H1 (cell line): ENCODE results near the gene TSPAN6. TPM values are rescaled to one million over a fixed set of nuclear protein-coding genes. Genes with fewer than 3 reads are reported as not detected.

Source experiments
- CTCF ChIA-PET: fragments of 300-600 bp; sonication (Branson Sonifier 250); formaldehyde crosslinking; loops from one replicate; lab custom pipeline; 2021; ENCODE audit not compliant: partially characterized antibody; lab: Charles Lee
- POLR2A ChIA-PET: fragments of 300-600 bp; sonication (Branson Sonifier 250); formaldehyde crosslinking; loops from one replicate; lab custom pipeline; 2021; ENCODE audit warnings: inconsistent platforms; ENCODE audit not compliant: partially characterized antibody; lab: Charles Lee
- DNase-seq, 2 experiments: peaks; one replicate each; pipeline versions ENCODE4 v3.0.0 to v3.0.0-alpha.2; 2010 to 2022; ENCODE audit warnings: low spot score in 2 of 2, low read depth in 1 of 2, mixed read lengths in 1 of 2
- FAIRE-seq: peaks from 2 replicates; lab custom pipeline; 2011; peaks lifted over from hg19 to GRCh38; lab: Jason Lieb, UNC
- H2AFZ ChIP-seq: 2 replicates; pipeline ENCODE4 v1.8.1; 2012; ENCODE audit warnings: low read length, inconsistent platforms
- H2AK5ac ChIP-seq: 2 replicates; pipeline ENCODE4 v1.6.1; 2013; ENCODE audit warnings: low read depth, low read length
- H2BK120ac ChIP-seq: replicated peaks from 2 replicates; pipeline ENCODE3; 2013; ENCODE audit warnings: low read depth, low read length, inconsistent platforms
- H2BK12ac ChIP-seq: 2 replicates; pipeline ENCODE4 v1.6.1; 2013; ENCODE audit warnings: low read depth, low read length
- H2BK15ac ChIP-seq: 2 replicates; pipeline ENCODE4 v1.6.1; 2013; ENCODE audit warnings: low read length
- H2BK20ac ChIP-seq: 2 replicates; pipeline ENCODE4 v1.6.1; 2013; ENCODE audit warnings: low read length
- H2BK5ac ChIP-seq: 2 replicates; pipeline ENCODE4 v1.6.1; 2013; ENCODE audit warnings: low read depth, low read length
- H3K14ac ChIP-seq: 2 replicates; pipeline ENCODE4 v1.6.1; 2013; ENCODE audit warnings: inconsistent platforms; ENCODE audit not compliant: insufficient read length
- H3K18ac ChIP-seq: 2 replicates; pipeline ENCODE4 v1.6.1; 2013; ENCODE audit warnings: low read length; ENCODE audit errors: extremely low read depth
- H3K23ac ChIP-seq: 2 replicates; pipeline ENCODE4 v1.6.1; 2013; ENCODE audit warnings: inconsistent platforms; ENCODE audit not compliant: insufficient read length
- H3K23me2 ChIP-seq: 2 replicates; pipeline ENCODE4 v1.6.1; 2013; ENCODE audit warnings: low read depth, low read length
- H3K27ac ChIP-seq: 2 replicates; pipeline ENCODE4 v1.6.1; 2011; ENCODE audit warnings: low read depth, low read length, inconsistent platforms
- H3K27me3 ChIP-seq, 4 experiments: replicated peaks in 1 of 4; 1 replicate in 1 of 4; 2 replicates in 3 of 4; pipeline versions ENCODE4 v1.6.1 to v1.8.1; 2011 to 2013; ENCODE audit warnings: low read length in 3 of 4, mild to moderate bottlenecking in 3 of 4, inconsistent platforms in 2 of 4, mixed read lengths in 2 of 4, moderate library complexity in 1 of 4; ENCODE audit not compliant: control insufficient read depth in 3 of 4, insufficient read depth in 3 of 4; ENCODE audit errors: extremely low read depth in 1 of 4
- H3K36me3 ChIP-seq, 4 experiments: 2 replicates each; pipeline versions ENCODE4 v1.6.1 to v1.8.1; 2011 to 2013; ENCODE audit warnings: mild to moderate bottlenecking in 4 of 4, low read length in 3 of 4, moderate library complexity in 2 of 4, control low read depth in 1 of 4, inconsistent platforms in 1 of 4; ENCODE audit not compliant: insufficient read depth in 4 of 4, control insufficient read depth in 2 of 4
- H3K4ac ChIP-seq: replicated peaks from 2 replicates; pipeline ENCODE3; 2013; ENCODE audit warnings: low read length, low read depth, mixed read lengths, inconsistent platforms; ENCODE audit not compliant: insufficient read length
- H3K4me1 ChIP-seq, 4 experiments: replicated peaks in 1 of 4; 1 replicate in 1 of 4; 2 replicates in 3 of 4; pipeline versions ENCODE4 v1.6.1 to v1.8.1; 2011 to 2013; ENCODE audit warnings: low read length in 3 of 4, inconsistent platforms in 2 of 4, mixed read lengths in 1 of 4; ENCODE audit not compliant: insufficient read depth in 4 of 4, control insufficient read depth in 3 of 4
- H3K4me2 ChIP-seq, 2 experiments: 2 replicates each; pipeline versions ENCODE4 v1.6.1 to v1.8.1; 2011 to 2013; ENCODE audit warnings: low read depth in 2 of 2, low read length in 2 of 2, control low read depth in 1 of 2, inconsistent platforms in 1 of 2, mild to moderate bottlenecking in 1 of 2; ENCODE audit not compliant: insufficient read depth in 1 of 2
- H3K4me3 ChIP-seq, 4 experiments: fragments of 200-600, 300-600 bp in 1 of 4; sonication (generic), shearing (Covaris generic), sonication (Bioruptor Twin) in 1 of 4; 2 replicates each; pipeline versions ENCODE4 v1.5.1 to v1.8.1; 2011 to 2016; ENCODE audit warnings: low read length in 4 of 4, low read depth in 3 of 4, control low read depth in 2 of 4, inconsistent platforms in 2 of 4, mild to moderate bottlenecking in 2 of 4, mixed read lengths in 1 of 4, moderate library complexity in 1 of 4; ENCODE audit not compliant: insufficient read depth in 2 of 4; ENCODE audit errors: extremely low read depth in 1 of 4
- H3K56ac ChIP-seq: replicated peaks from 2 replicates; pipeline ENCODE3; 2013; ENCODE audit warnings: low read depth, mild to moderate bottlenecking, mixed read lengths, low read length, inconsistent platforms; ENCODE audit not compliant: insufficient read length
- H3K79me1 ChIP-seq: 2 replicates; pipeline ENCODE4 v1.6.1; 2013; ENCODE audit warnings: low read depth, low read length, control low read depth
- H3K79me2 ChIP-seq, 2 experiments: 2 replicates each; pipeline versions ENCODE4 v1.6.1 to v1.8.1; 2012 to 2013; ENCODE audit warnings: low read length in 2 of 2, mild to moderate bottlenecking in 2 of 2, inconsistent platforms in 1 of 2; ENCODE audit not compliant: insufficient read depth in 2 of 2, control insufficient read depth in 1 of 2
- H3K9ac ChIP-seq, 4 experiments: replicated peaks in 1 of 4; 1 replicate in 1 of 4; 2 replicates in 3 of 4; pipeline versions ENCODE4 v1.6.1 to v1.8.1; 2011 to 2013; ENCODE audit warnings: low read depth in 3 of 4, low read length in 3 of 4, control low read depth in 2 of 4, mild to moderate bottlenecking in 2 of 4, moderate library complexity in 2 of 4, inconsistent platforms in 1 of 4; ENCODE audit errors: extremely low read depth in 1 of 4
- H3K9me3 ChIP-seq, 2 experiments: 2 replicates each; pipeline versions ENCODE4 v1.6.1 to v1.8.1; 2012 to 2013; ENCODE audit warnings: mild to moderate bottlenecking in 2 of 2, moderate library complexity in 2 of 2, control low read depth in 1 of 2, inconsistent platforms in 1 of 2, low read depth in 1 of 2, low read length in 1 of 2, mixed read lengths in 1 of 2; ENCODE audit not compliant: insufficient read depth in 2 of 2
- H4K20me1 ChIP-seq, 2 experiments: replicated peaks in 1 of 2; 2 replicates each; pipeline versions ENCODE3 to v1.8.1; 2011 to 2013; ENCODE audit warnings: inconsistent platforms in 2 of 2, low read length in 2 of 2, mild to moderate bottlenecking in 1 of 2; ENCODE audit not compliant: insufficient read depth in 2 of 2, control insufficient read depth in 1 of 2
- H4K5ac ChIP-seq: 2 replicates; pipeline ENCODE4 v1.6.1; 2013; ENCODE audit warnings: low read length, low read depth, mixed read lengths, inconsistent platforms; ENCODE audit not compliant: insufficient read length
- H4K8ac ChIP-seq: 2 replicates; pipeline ENCODE4 v1.8.0; 2013; ENCODE audit warnings: mild to moderate bottlenecking, moderate library complexity, low read length, inconsistent platforms; ENCODE audit not compliant: insufficient read depth; ENCODE audit errors: extremely low read depth
- H4K91ac ChIP-seq: replicated peaks from 2 replicates; pipeline ENCODE3; 2013; ENCODE audit warnings: low read length, mixed read lengths, inconsistent platforms; ENCODE audit not compliant: insufficient read length
- ATF3 ChIP-seq: IDR thresholded peaks from 2 replicates; pipeline ENCODE4 v1.6.1; 2011; ENCODE audit warnings: low read depth, mild to moderate bottlenecking, low read length; ENCODE audit not compliant: insufficient read depth
- CBX8 ChIP-seq: fragments of 300-800, 300-1000 bp; sonication (generic); IDR thresholded peaks from 2 replicates; pipeline ENCODE4 v1.7.1; 2016; ENCODE audit warnings: low read depth, low read length, borderline replicate concordance
- CHD2 ChIP-seq: IDR thresholded peaks from 2 replicates; pipeline ENCODE4 v1.6.1; 2012; ENCODE audit warnings: low read length, improper control_type of control experiment
- E2F6 ChIP-seq: IDR thresholded peaks from 2 replicates; pipeline ENCODE4 v1.6.1; 2012; ENCODE audit warnings: inconsistent platforms
- JUN ChIP-seq: IDR thresholded peaks from 2 replicates; pipeline ENCODE4 v1.6.1; 2011; ENCODE audit warnings: low read depth, mild to moderate bottlenecking, improper control_type of control experiment, low read length
- KDM5A ChIP-seq: fragments of 200-600 bp; IDR thresholded peaks from 2 replicates; pipeline ENCODE4 v1.7.1; 2012; ENCODE audit warnings: mild to moderate bottlenecking, low read length, inconsistent platforms, mixed read lengths
- POU5F1 ChIP-seq: IDR thresholded peaks from 2 replicates; pipeline ENCODE4 v1.6.1; 2011; ENCODE audit warnings: low read depth, mild to moderate bottlenecking, low read length, moderate library complexity
- RBBP5 ChIP-seq: IDR thresholded peaks from 2 replicates; pipeline ENCODE4 v1.7.1; 2012; ENCODE audit warnings: low read depth, mild to moderate bottlenecking, inconsistent platforms, low read length, moderate library complexity, borderline replicate concordance
- SIRT6 ChIP-seq: IDR thresholded peaks from one replicate; pipeline ENCODE4 v1.7.1; 2012; ENCODE audit warnings: low read length, inconsistent platforms
- TCF12 ChIP-seq: IDR thresholded peaks from 2 replicates; pipeline ENCODE4 v1.6.1; 2011; ENCODE audit warnings: low read depth, mild to moderate bottlenecking, low read length
- WGBS, 2 experiments: shearing (Covaris generic) in 1 of 2; methylation state at CpG; one replicate each; pipeline versions ENCODE4 v1.1.6 to v1.1.7; 2013 to 2015; ENCODE audit warnings: low lambda C conversion rate in 2 of 2, mixed read lengths in 2 of 2, inconsistent platforms in 1 of 2, low coverage in 1 of 2, missing lambda C conversion rate in 1 of 2; ENCODE audit not compliant: insufficient replicate concordance in 2 of 2, insufficient coverage in 1 of 2, insufficient read length in 1 of 2; ENCODE audit errors: extremely low coverage in 1 of 2, missing lambda C conversion rate in 1 of 2; 5-methylcytosine and 5-hydroxymethylcytosine counted together
- polyA plus RNA-seq, 7 experiments: library from polyadenylated mRNA; depleted of rRNA in 3 of 7; stranded (reverse) in 5 of 7; unstranded in 2 of 7; fragments of >200 nt in 5 of 7; fragments of 200-250 nt in 2 of 7; gene quantifications; 1 replicate in 5 of 7; 2 replicates in 1 of 7; 4 replicates in 1 of 7; pipeline versions ENCODE4 v1.2.1 to v1.2.3, GENCODE V29; 2011 to 2013; ENCODE audit warnings: missing spikeins in 2 of 7, mixed read lengths in 2 of 7
- total RNA-seq: library from RNA; stranded (reverse); fragmentation: NEBNext Ultra II Directional; extraction: Animal tissue kit (Norgen Biotek cat#: 25700); gene quantifications from 2 replicates; pipeline ENCODE4 v1.2.1, GENCODE V29; 2021

The TSPAN6 gene
- total and polyA plus RNA-seq, 2 of the 8 experiments (the other 6 are each of a cell fraction or from before 2014, with no cell fraction given) = 58.1 to 67.7 TPM

DNA sequence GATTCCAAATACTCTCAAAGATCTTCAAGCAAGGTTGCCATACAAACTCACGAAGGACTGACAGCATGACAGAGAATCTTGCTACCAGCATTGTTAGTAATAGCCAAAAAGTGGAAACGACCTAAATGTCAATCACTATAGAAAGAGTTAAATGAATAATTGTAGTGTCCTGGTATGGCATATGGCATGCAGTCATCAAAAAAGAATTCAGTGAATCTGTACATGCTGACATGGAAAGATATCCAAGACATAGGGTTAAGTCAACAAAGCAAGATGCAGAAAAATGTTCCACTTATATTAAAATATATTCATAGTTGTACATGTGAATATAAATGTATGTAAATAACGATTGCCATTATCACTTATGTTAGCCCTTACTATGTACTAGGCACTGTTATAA, 45.0 kb upstream of the TSPAN6 start:
- Histone ChIP-seq H3K79me2 (no peaks in the 10 kb centered on the region), H3K4ac (no peak overlapping the region), H3K4me1 (no peaks in the 10 kb centered on the region), H2BK15ac (no peak overlapping the region), H2BK12ac (no peak overlapping the region), H2AFZ (no peak overlapping the region), H2AK5ac (no peak overlapping the region), H3K27me3 (no peaks in the 10 kb centered on the region), H4K8ac (no peak overlapping the region), H2BK120ac (no peak overlapping the region), H3K4me2 (no peak overlapping the region), H3K9me3 (no peaks in the 10 kb centered on the region), H3K36me3 (no peaks in the 10 kb centered on the region), H3K18ac (no peak overlapping the region), H3K9ac (no peak overlapping the region), H2BK5ac (no peak overlapping the region), H2BK20ac (no peak overlapping the region), H3K4me3 (no peak overlapping the region), H3K23me2 (no peaks in the 10 kb centered on the region), H3K27ac (no peak overlapping the region), H4K20me1 (no peaks in the 10 kb centered on the region), H4K91ac (no peak overlapping the region), H3K79me1 (no peaks in the 10 kb centered on the region), H3K14ac (no peak overlapping the region), H3K56ac (no peak overlapping the region), H3K23ac (no peak overlapping the region), H4K5ac (no peak overlapping the region)
- no peak for FAIRE-seq
- no peak for DNase-seq
- 84% methylated on average over 3 of the region's 3 CpGs; no CpG with 5 or more reads in 1 of the 2 experiments for WGBS, 2 experiments
- CTCF ChIA-PET = interaction anchor here (1.1 to 8.1 kb wide), 3 partner anchors 8 to 232 kb away, joined by 3 to 75 read pairs (median 19); no protein-coding TSS in a partner anchor
- TF ChIP-seq KDM5A = no peak
- no peak for TF ChIP-seq CBX8
- TF ChIP-seq JUN = no peak
- no peak for TF ChIP-seq CHD2
- no peak for TF ChIP-seq POU5F1
- no peak for TF ChIP-seq TCF12
- no peak for TF ChIP-seq RBBP5
- TF ChIP-seq ATF3 = no peak
- no peak for TF ChIP-seq SIRT6
- no peak for TF ChIP-seq E2F6
- POLR2A ChIA-PET = no interaction called here
